ENCODE measurements around the gene ZP3. TPM values are rescaled to one million over a fixed set of nuclear protein-coding genes. Genes with fewer than 3 reads are reported as not detected.
"Not testable (repeated sequence)": the region's sequence is repeated elsewhere in the genome, so short reads cannot be mapped to it uniquely, and the experiment has no call there.

The ZP3 gene
- total and polyA plus RNA-seq, 2 of the 8 experiments (the other 6 are each of a cell fraction or from before 2014, with no cell fraction given) = 1.5 to 2.4 TPM

GRCh38 chr7:76465950-76466349 is 41.2 kb downstream of the ZP3 start:
- H3K9ac ChIP-seq (replicated peaks in 1 of 4; ENCODE audit: extremely low read depth in 1 of 4, low read depth in 3 of 4, low read length in 3 of 4); H3K79me1 ChIP-seq (ENCODE audit: low read depth, low read length); H3K23me2 ChIP-seq (ENCODE audit: low read depth, low read length); H2BK12ac ChIP-seq (ENCODE audit: low read depth, low read length); H3K4me2 ChIP-seq (ENCODE audit: insufficient read depth in 1 of 2, low read depth in 2 of 2, low read length in 2 of 2); H3K18ac ChIP-seq (ENCODE audit: extremely low read depth, low read length); H2BK15ac ChIP-seq (ENCODE audit: low read length); H2AFZ ChIP-seq (ENCODE audit: low read length); H2BK120ac ChIP-seq (replicated peaks; ENCODE audit: low read depth, low read length); H2AK5ac ChIP-seq (ENCODE audit: low read depth, low read length); DNase-seq (ENCODE audit: low read depth in 1 of 2, low spot score in 2 of 2); H3K27ac ChIP-seq (ENCODE audit: low read depth, low read length); POLR2A ChIA-PET (ENCODE audit: partially characterized antibody); H4K5ac ChIP-seq (ENCODE audit: insufficient read length, low read depth, low read length); FAIRE-seq; H3K4ac ChIP-seq (replicated peaks; ENCODE audit: insufficient read length, low read depth, low read length); H3K4me3 ChIP-seq (ENCODE audit: extremely low read depth in 1 of 4, insufficient read depth in 2 of 4, low read depth in 3 of 4, low read length in 4 of 4); H4K8ac ChIP-seq (ENCODE audit: extremely low read depth, insufficient read depth, low read length); H3K56ac ChIP-seq (replicated peaks; ENCODE audit: insufficient read length, low read depth, low read length); H3K36me3 ChIP-seq (ENCODE audit: control insufficient read depth in 2 of 4, insufficient read depth in 4 of 4, low read length in 3 of 4); CTCF ChIA-PET (ENCODE audit: partially characterized antibody); H3K4me1 ChIP-seq (replicated peaks in 1 of 4; ENCODE audit: control insufficient read depth in 3 of 4, insufficient read depth in 4 of 4, low read length in 3 of 4); H2BK20ac ChIP-seq (ENCODE audit: low read length); H3K79me2 ChIP-seq (ENCODE audit: control insufficient read depth in 1 of 2, insufficient read depth in 2 of 2, low read length in 2 of 2); H2BK5ac ChIP-seq (ENCODE audit: low read depth, low read length); H3K14ac ChIP-seq (ENCODE audit: insufficient read length); H4K91ac ChIP-seq (replicated peaks; ENCODE audit: insufficient read length, low read length); H3K9me3 ChIP-seq (ENCODE audit: insufficient read depth in 2 of 2, low read depth in 1 of 2, low read length in 1 of 2); H4K20me1 ChIP-seq (replicated peaks in 1 of 2; ENCODE audit: control insufficient read depth in 1 of 2, insufficient read depth in 2 of 2, low read length in 2 of 2); H3K23ac ChIP-seq (ENCODE audit: insufficient read length); H3K27me3 ChIP-seq (replicated peaks in 1 of 4; ENCODE audit: control insufficient read depth in 3 of 4, extremely low read depth in 1 of 4, insufficient read depth in 3 of 4, low read length in 3 of 4): not testable (repeated sequence)
- no CpG with 5 or more reads among the region's 8 CpGs for WGBS, 2 experiments (ENCODE audit: extremely low coverage in 1 of 2, insufficient coverage in 1 of 2, insufficient read length in 1 of 2, insufficient replicate concordance in 2 of 2, low coverage in 1 of 2, low lambda C conversion rate in 2 of 2, missing lambda C conversion rate in 1 of 2)

- H3K4me3 ChIP-seq (ENCODE audit: extremely low read depth in 1 of 4, insufficient read depth in 2 of 4, low read depth in 3 of 4, low read length in 4 of 4); H4K5ac ChIP-seq (ENCODE audit: insufficient read length, low read depth, low read length); H3K4me2 ChIP-seq (ENCODE audit: insufficient read depth in 1 of 2, low read depth in 2 of 2, low read length in 2 of 2); POLR2A ChIA-PET (ENCODE audit: partially characterized antibody); H4K20me1 ChIP-seq (replicated peaks in 1 of 2; ENCODE audit: control insufficient read depth in 1 of 2, insufficient read depth in 2 of 2, low read length in 2 of 2); H3K27ac ChIP-seq (ENCODE audit: low read depth, low read length); H2BK12ac ChIP-seq (ENCODE audit: low read depth, low read length); H3K4ac ChIP-seq (replicated peaks; ENCODE audit: insufficient read length, low read depth, low read length); H3K23ac ChIP-seq (ENCODE audit: insufficient read length); H4K8ac ChIP-seq (ENCODE audit: extremely low read depth, insufficient read depth, low read length); H2AK5ac ChIP-seq (ENCODE audit: low read depth, low read length); H2BK20ac ChIP-seq (ENCODE audit: low read length); H3K36me3 ChIP-seq (ENCODE audit: control insufficient read depth in 2 of 4, insufficient read depth in 4 of 4, low read length in 3 of 4); CTCF ChIA-PET (ENCODE audit: partially characterized antibody); H4K91ac ChIP-seq (replicated peaks; ENCODE audit: insufficient read length, low read length); H3K14ac ChIP-seq (ENCODE audit: insufficient read length); H2BK15ac ChIP-seq (ENCODE audit: low read length); DNase-seq (ENCODE audit: low read depth in 1 of 2, low spot score in 2 of 2); H3K79me1 ChIP-seq (ENCODE audit: low read depth, low read length); FAIRE-seq; H3K4me1 ChIP-seq (replicated peaks in 1 of 4; ENCODE audit: control insufficient read depth in 3 of 4, insufficient read depth in 4 of 4, low read length in 3 of 4); H2BK5ac ChIP-seq (ENCODE audit: low read depth, low read length); H3K56ac ChIP-seq (replicated peaks; ENCODE audit: insufficient read length, low read depth, low read length); H3K18ac ChIP-seq (ENCODE audit: extremely low read depth, low read length); H3K9me3 ChIP-seq (ENCODE audit: insufficient read depth in 2 of 2, low read depth in 1 of 2, low read length in 1 of 2); H2AFZ ChIP-seq (ENCODE audit: low read length); H3K79me2 ChIP-seq (ENCODE audit: control insufficient read depth in 1 of 2, insufficient read depth in 2 of 2, low read length in 2 of 2); H3K9ac ChIP-seq (replicated peaks in 1 of 4; ENCODE audit: extremely low read depth in 1 of 4, low read depth in 3 of 4, low read length in 3 of 4); H3K23me2 ChIP-seq (ENCODE audit: low read depth, low read length); H2BK120ac ChIP-seq (replicated peaks; ENCODE audit: low read depth, low read length); H3K27me3 ChIP-seq (replicated peaks in 1 of 4; ENCODE audit: control insufficient read depth in 3 of 4, extremely low read depth in 1 of 4, insufficient read depth in 3 of 4, low read length in 3 of 4): not testable (repeated sequence)
- WGBS, 2 experiments (ENCODE audit: extremely low coverage in 1 of 2, insufficient coverage in 1 of 2, insufficient read length in 1 of 2, insufficient replicate concordance in 2 of 2, low coverage in 1 of 2, low lambda C conversion rate in 2 of 2, missing lambda C conversion rate in 1 of 2) = 83% methylated on average over 10 of the region's 14 CpGs; no CpG with 5 or more reads in 1 of the 2 experiments
These were observed 43.1 kb downstream of the ZP3 start for GRCh38 chr7:76467743-76468404.
